ENCODE results near the gene MRLN. TPM values are rescaled to one million over a fixed set of nuclear protein-coding genes. Genes with fewer than 3 reads are reported as not detected.
"Not testable (repeated sequence)": the region's sequence is repeated elsewhere in the genome, so short reads cannot be mapped to it uniquely, and the experiment has no call there.

Gene MRLN
- total and polyA plus RNA-seq, 2 of the 8 experiments (the other 6 are each of a cell fraction or from before 2014, with no cell fraction given), result 0.21 TPM; not detected in 1

- H2AK5ac ChIP-seq (ENCODE audit: low read depth, low read length); H3K4me3 ChIP-seq (ENCODE audit: extremely low read depth in 1 of 4, insufficient read depth in 2 of 4, low read depth in 3 of 4, low read length in 4 of 4); FAIRE-seq; H3K4ac ChIP-seq (replicated peaks; ENCODE audit: insufficient read length, low read depth, low read length); H4K20me1 ChIP-seq (replicated peaks in 1 of 2; ENCODE audit: control insufficient read depth in 1 of 2, insufficient read depth in 2 of 2, low read length in 2 of 2); H2AFZ ChIP-seq (ENCODE audit: low read length); H3K9me3 ChIP-seq (ENCODE audit: insufficient read depth in 2 of 2, low read depth in 1 of 2, low read length in 1 of 2); H3K4me1 ChIP-seq (replicated peaks in 1 of 4; ENCODE audit: control insufficient read depth in 3 of 4, insufficient read depth in 4 of 4, low read length in 3 of 4); H3K79me1 ChIP-seq (ENCODE audit: low read depth, low read length); H3K4me2 ChIP-seq (ENCODE audit: insufficient read depth in 1 of 2, low read depth in 2 of 2, low read length in 2 of 2); DNase-seq (ENCODE audit: low read depth in 1 of 2, low spot score in 2 of 2); H2BK12ac ChIP-seq (ENCODE audit: low read depth, low read length); H2BK20ac ChIP-seq (ENCODE audit: low read length); H3K23ac ChIP-seq (ENCODE audit: insufficient read length); H4K8ac ChIP-seq (ENCODE audit: extremely low read depth, insufficient read depth, low read length); H3K23me2 ChIP-seq (ENCODE audit: low read depth, low read length); H3K36me3 ChIP-seq (ENCODE audit: control insufficient read depth in 2 of 4, insufficient read depth in 4 of 4, low read length in 3 of 4); H3K27me3 ChIP-seq (replicated peaks in 1 of 4; ENCODE audit: control insufficient read depth in 3 of 4, extremely low read depth in 1 of 4, insufficient read depth in 3 of 4, low read length in 3 of 4); H2BK15ac ChIP-seq (ENCODE audit: low read length); H3K9ac ChIP-seq (replicated peaks in 1 of 4; ENCODE audit: extremely low read depth in 1 of 4, low read depth in 3 of 4, low read length in 3 of 4); H3K79me2 ChIP-seq (ENCODE audit: control insufficient read depth in 1 of 2, insufficient read depth in 2 of 2, low read length in 2 of 2); H4K5ac ChIP-seq (ENCODE audit: insufficient read length, low read depth, low read length); H3K14ac ChIP-seq (ENCODE audit: insufficient read length); H3K18ac ChIP-seq (ENCODE audit: extremely low read depth, low read length); POLR2A ChIA-PET (ENCODE audit: partially characterized antibody); H3K27ac ChIP-seq (ENCODE audit: low read depth, low read length); H3K56ac ChIP-seq (replicated peaks; ENCODE audit: insufficient read length, low read depth, low read length); H2BK120ac ChIP-seq (replicated peaks; ENCODE audit: low read depth, low read length); H4K91ac ChIP-seq (replicated peaks; ENCODE audit: insufficient read length, low read length); H2BK5ac ChIP-seq (ENCODE audit: low read depth, low read length): not testable (repeated sequence)
- 81% methylated on average over 2 of the region's 3 CpGs; no CpG with 5 or more reads in 1 of the 2 experiments for WGBS, 2 experiments (ENCODE audit: extremely low coverage in 1 of 2, insufficient coverage in 1 of 2, insufficient read length in 1 of 2, insufficient replicate concordance in 2 of 2, low coverage in 1 of 2, low lambda C conversion rate in 2 of 2, missing lambda C conversion rate in 1 of 2)
- CTCF ChIA-PET (ENCODE audit: partially characterized antibody), result interaction anchor here (1.5 kb wide), 1 partner anchor 70 kb away, joined by 3 read pairs; no protein-coding TSS in a partner anchor
Measured at GRCh38 chr10:59785476-59785875, 32.2 kb upstream of the MRLN start.

Measured in H1 (cell line).